ENCODE measurements around the gene PRKD1.

DNA sequence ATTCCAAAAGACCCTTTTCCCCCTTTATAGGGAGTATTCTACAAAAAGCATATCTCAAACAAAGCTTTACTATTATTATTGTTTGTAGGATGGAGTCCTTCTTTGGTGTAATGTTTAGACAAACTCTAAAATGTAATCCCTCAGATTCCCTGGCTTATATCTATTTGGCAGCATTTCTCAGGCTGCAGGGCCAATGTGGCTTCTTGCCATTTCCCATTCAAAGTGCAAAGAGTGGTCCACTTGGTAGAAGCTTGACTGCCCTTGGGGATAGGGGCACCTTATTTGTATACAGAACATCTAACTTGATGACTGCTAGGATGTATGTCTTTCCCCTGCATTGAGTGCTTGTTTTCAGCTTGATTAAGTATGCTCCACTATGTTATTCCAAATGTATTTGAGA lies 242.7 kb downstream of the PRKD1 start:
- TF ChIP-seq POLR2A (IDR thresholded peaks at IDR 0.05) (no peak), POLR2AphosphoS5 (IDR thresholded peaks at IDR 0.05) (no peak)
